Thyroid gland (tissue), 4 donors: ENCODE data around the gene MRPL36. TPM values are rescaled to one million over a fixed set of nuclear protein-coding genes. Genes with fewer than 3 reads are reported as not detected.

Source experiments
- DNase-seq, 2 donors: peaks; one replicate each; pipeline ENCODE4 v3.0.0-alpha.2; 2019
- H3K27ac ChIP-seq, 3 donors: fragments of 200-600 bp; sonication (generic); 1 replicate in 2 of 3; 2 replicates in 1 of 3; pipeline ENCODE4 v1.5.1; 2016 to 2019; ENCODE audit warnings: mild to moderate bottlenecking in 1 of 3, moderate library complexity in 1 of 3
- H3K27me3 ChIP-seq: fragments of 200-600 bp; sonication (generic); one replicate; pipeline ENCODE4 v1.5.1; 2019
- H3K36me3 ChIP-seq, 2 donors: fragments of 200-600 bp; sonication (generic); one replicate each; pipeline ENCODE4 v1.5.1; 2016 to 2019
- H3K4me1 ChIP-seq, 2 donors: fragments of 200-600 bp; sonication (generic); one replicate each; pipeline ENCODE4 v1.5.1; 2017 to 2019
- H3K4me3 ChIP-seq, 3 donors: fragments of 200-600 bp; sonication (generic); replicated peaks in 1 of 3; 1 replicate in 2 of 3; 2 replicates in 1 of 3; pipeline ENCODE4 v1.5.1; 2016; ENCODE audit warnings: mild to moderate bottlenecking in 1 of 3
- H3K9me3 ChIP-seq: fragments of 200-600 bp; sonication (generic); one replicate; pipeline ENCODE4 v1.5.1; 2017
- CTCF ChIP-seq, 6 experiments: fragments of 200-600 bp in 3 of 6; fragments of 450-650 bp in 3 of 6; sonication (generic) in 3 of 6; IDR thresholded peaks; one replicate each; pipeline ENCODE4 v1.5.1; 2016 to 2019; ENCODE audit warnings: antibody characterized with exemption in 6 of 6, mild to moderate bottlenecking in 2 of 6, inconsistent platforms in 1 of 6, moderate library complexity in 1 of 6
- POLR2A ChIP-seq, 2 donors: fragments of 450-650 bp; IDR thresholded peaks; one replicate each; pipeline ENCODE4 v1.6.1; 2017; ENCODE audit warnings: antibody characterized with exemption in 2 of 2, mild to moderate bottlenecking in 2 of 2, moderate library complexity in 1 of 2
- WGBS, 2 donors: methylation state at CpG; one replicate each; pipeline ENCODE4 v1.1.5; 2017; 5-methylcytosine and 5-hydroxymethylcytosine counted together
- intact Hi-C: fragments of 100-400 bp; cut with DNase I; formaldehyde crosslinking; loops from one replicate; pipeline ENCODE4 v1.15.1; 2023
- total RNA-seq, 4 donors: library from RNA; depleted of rRNA; stranded (reverse); fragments of >200 nt; gene quantifications; one replicate each; pipeline ENCODE4 v1.2.3, GENCODE V29; 2016

Gene MRPL36
- total RNA-seq, 4 donors from 2014 or later, result 10.4 to 41.7 (median 33.6) TPM

GRCh38 chr5:1796371-1797102 is 3.1 kb downstream of the MRPL36 start:
- peaks cover 9 to 16% of the 10 kb centered on the region in 2 donors for H3K36me3 ChIP-seq
- 89 to 91% methylated on average over 15 to 18 of the region's 21 CpGs for WGBS, 2 donors
- intact Hi-C loops, result loop anchor here (10.0 kb wide), 1 partner anchor 452 kb away; the partner anchor contains the start of gene CLPTM1L

GRCh38 chr5:1795931-1796330 is 3.7 kb downstream of the MRPL36 start:
- WGBS, 2 donors, result 85 to 94% methylated on average over 3 to 5 of the region's 8 CpGs
- Histone ChIP-seq H3K9me3 (no peaks in the 10 kb centered on the region), H3K27ac (no peak overlapping the region), H3K4me3 (no peak overlapping the region), H3K27me3 (no peaks in the 10 kb centered on the region), H3K4me1 (peaks cover 4 to 6% of the 10 kb centered on the region in 2 donors), H3K36me3 (peaks cover 9 to 16% of the 10 kb centered on the region in 2 donors)
- TF ChIP-seq POLR2A (IDR thresholded peaks at IDR 0.05) (no peak), CTCF (IDR thresholded peaks at IDR 0.05) (no peak)
- DNase-seq, result no peak
- intact Hi-C loops, result loop anchor here (10.0 kb wide), 1 partner anchor 451 kb away; the partner anchor contains the start of gene CLPTM1L

More at GRCh38 chr5:1796371-1797102, 3.1 kb downstream of the MRPL36 start:
- H3K27ac ChIP-seq, result no peak overlapping the region
- no peaks in the 10 kb centered on the region for H3K9me3 ChIP-seq
- H3K4me3 ChIP-seq, result no peak overlapping the region
- H3K27me3 ChIP-seq, result no peaks in the 10 kb centered on the region
- H3K4me1 ChIP-seq, result peaks cover 4 to 6% of the 10 kb centered on the region in 2 donors
- no peak for DNase-seq
- TF ChIP-seq POLR2A (IDR thresholded peaks at IDR 0.05), result no peak
- no peak for TF ChIP-seq CTCF (IDR thresholded peaks at IDR 0.05)

GRCh38 chr5:1795506-1795905 is 4.1 kb downstream of the MRPL36 start:
- no peaks in the 10 kb centered on the region for H3K27me3 ChIP-seq
- H3K27ac ChIP-seq, result no peak overlapping the region
- intact Hi-C loops, result loop anchor here (10.0 kb wide), 1 partner anchor 451 kb away; the partner anchor contains the start of gene CLPTM1L
- 80 to 81% methylated on average over 12 to 13 of the region's 13 CpGs for WGBS, 2 donors
- no peaks in the 10 kb centered on the region for H3K9me3 ChIP-seq
- H3K36me3 ChIP-seq, result peaks cover 9 to 16% of the 10 kb centered on the region in 2 donors
- H3K4me3 ChIP-seq, result no peak overlapping the region
- DNase-seq, result no peak
- peaks cover 4 to 6% of the 10 kb centered on the region in 2 donors for H3K4me1 ChIP-seq
- TF ChIP-seq CTCF (IDR thresholded peaks at IDR 0.05) (no peak), POLR2A (IDR thresholded peaks at IDR 0.05) (no peak)

GRCh38 chr5:1794901-1795290 is 4.7 kb downstream of the MRPL36 start:
- Histone ChIP-seq H3K9me3 (no peaks in the 10 kb centered on the region), H3K4me1 (peaks cover 4 to 6% of the 10 kb centered on the region in 2 donors), H3K27ac (no peak overlapping the region), H3K27me3 (no peaks in the 10 kb centered on the region), H3K4me3 (no peak overlapping the region), H3K36me3 (peaks cover 9 to 16% of the 10 kb centered on the region in 2 donors)
- DNase-seq, result no peak
- intact Hi-C loops, result loop anchor here (10.0 kb wide), 1 partner anchor 450 kb away; the partner anchor contains the start of gene CLPTM1L
- TF ChIP-seq CTCF (IDR thresholded peaks at IDR 0.05) (no peak), POLR2A (IDR thresholded peaks at IDR 0.05) (no peak)
- 76 to 90% methylated on average over 11 to 16 of the region's 17 CpGs for WGBS, 2 donors
